Ishikawa (cell line): ENCODE data around the gene ZBTB7C.

Experiments
- CEBPB ChIP-seq: IDR thresholded peaks from 2 replicates; pipeline ENCODE4 v1.6.1; 2012
- CREB1 ChIP-seq: IDR thresholded peaks from 2 replicates; pipeline ENCODE4 v1.6.1; 2012; ENCODE audit warnings: low read depth
- EGR1 ChIP-seq: IDR thresholded peaks from 2 replicates; pipeline ENCODE4 v1.6.1; 2012
- EP300 ChIP-seq: IDR thresholded peaks from 2 replicates; pipeline ENCODE4 v1.6.1; 2012; ENCODE audit warnings: borderline replicate concordance
- FOXM1 ChIP-seq: IDR thresholded peaks from 2 replicates; pipeline ENCODE4 v1.6.1; 2012; ENCODE audit warnings: low read depth, borderline replicate concordance
- MAX ChIP-seq: IDR thresholded peaks from 2 replicates; pipeline ENCODE4 v1.6.1; 2012
- RAD21 ChIP-seq: IDR thresholded peaks from 2 replicates; pipeline ENCODE4 v1.6.1; 2012; ENCODE audit warnings: low read depth
- REST ChIP-seq: IDR thresholded peaks from 2 replicates; pipeline ENCODE4 v1.6.1; 2012; ENCODE audit warnings: low read depth, mild to moderate bottlenecking
- USF1 ChIP-seq: IDR thresholded peaks from 2 replicates; pipeline ENCODE4 v1.6.1; 2012

- TF ChIP-seq CREB1 (no peak), EP300 (no peak), REST (no peak), MAX (no peak), CEBPB (no peak), RAD21 (no peak), EGR1 (no peak), USF1 (no peak), FOXM1 (no peak)
Observed at GRCh38 chr18:48154828-48155227, 254.4 kb downstream of the ZBTB7C start.
